Neural cell (in vitro differentiated cells): ENCODE data around the gene CDH4.

Experiments used
- CTCF ChIP-seq: fragments of 450-650 bp; IDR thresholded peaks from 2 replicates; pipeline ENCODE4 v1.5.1; 2014; ENCODE audit warnings: antibody characterized with exemption, mild to moderate bottlenecking, moderate library complexity; ENCODE audit not compliant: poor library complexity, severe bottlenecking
- EP300 ChIP-seq: fragments of 450-650 bp; conservative IDR thresholded peaks from 2 replicates; pipeline ENCODE4 v1.6.1; 2014; ENCODE audit warnings: antibody characterized with exemption, mild to moderate bottlenecking, moderate library complexity; ENCODE audit not compliant: poor library complexity, severe bottlenecking
- EZH2 ChIP-seq: fragments of 200-600, 300-800 bp; shearing (Covaris generic), sonication (generic); IDR thresholded peaks from 2 replicates; pipeline ENCODE4 v1.6.1; 2014; ENCODE audit warnings: antibody characterized with exemption, low read length, borderline replicate concordance, mild to moderate bottlenecking; ENCODE audit not compliant: insufficient read depth, poor library complexity, severe bottlenecking
- REST ChIP-seq: IDR thresholded peaks from 2 replicates; pipeline ENCODE4 v1.6.1; 2012; ENCODE audit warnings: borderline replicate concordance

GRCh38 chr20:61483336-61484067, 231.4 kb downstream of the CDH4 start:
- no peak for TF ChIP-seq CTCF
- TF ChIP-seq EZH2 = no peak
- TF ChIP-seq REST = no peak
- no peak for TF ChIP-seq EP300
